Measurements from ENCODE around the gene OPCML. TPM values are rescaled to one million over a fixed set of nuclear protein-coding genes. Genes with fewer than 3 reads are reported as not detected.

Gene OPCML
- total RNA-seq, 1 experiment from 2014 or later, result not detected

- H3K4me3 ChIP-seq, result no peak overlapping the region
- DNase-seq, result no peak
- H3K4me2 ChIP-seq, result no peak overlapping the region
- H3K9me2 ChIP-seq (ENCODE audit: insufficient read depth), result no peaks in the 10 kb centered on the region
- BruUV-seq (replicated peaks), result no TSS peak
- CTCF ChIA-PET, result no interaction called here
- no peaks in the 10 kb centered on the region for H4K20me1 ChIP-seq (ENCODE audit: insufficient read depth)
- no peaks in the 10 kb centered on the region for H3F3A ChIP-seq (ENCODE audit: insufficient read depth, low read depth)
- H3K36me3 ChIP-seq (ENCODE audit: low read depth), result no peaks in the 10 kb centered on the region
- POLR2A ChIA-PET (ENCODE audit: unreplicated experiment), result no interaction called here
- H3K9me3 ChIP-seq (ENCODE audit: insufficient read depth, low read depth), result no peaks in the 10 kb centered on the region
- no peak for TF ChIP-seq EZH2 (IDR thresholded peaks at IDR 0.05; ENCODE audit: low read depth)
- TF ChIP-seq CTCF (conservative IDR thresholded peaks at IDR 0.05), result no peak
- H3K27ac ChIP-seq, result no peak overlapping the region
- peaks cover 15% of the 10 kb centered on the region; the same call in 1 of the 2 replicates for H3K27me3 ChIP-seq (ENCODE audit: insufficient read depth, low read depth)
- no peak overlapping the region for H2AFZ ChIP-seq
- intact Hi-C loops (cut with micrococcal nuclease; ENCODE audit: unreplicated experiment), result no loop called here
- H3K4me1 ChIP-seq (replicated peaks; ENCODE audit: insufficient read depth), result no peaks in the 10 kb centered on the region
- H3K79me2 ChIP-seq (ENCODE audit: low read depth), result no peaks in the 10 kb centered on the region
Measured at GRCh38 chr11:132852361-132852760, 679.9 kb downstream of the OPCML start.

- Histone ChIP-seq H3K79me2 (ENCODE audit: low read depth) (no peaks in the 10 kb centered on the region), H3K9me3 (ENCODE audit: insufficient read depth, low read depth) (no peaks in the 10 kb centered on the region), H3F3A (ENCODE audit: insufficient read depth, low read depth) (no peaks in the 10 kb centered on the region), H3K9me2 (ENCODE audit: insufficient read depth) (no peaks in the 10 kb centered on the region), H3K27ac (no peak overlapping the region), H4K20me1 (ENCODE audit: insufficient read depth) (no peaks in the 10 kb centered on the region), H3K4me3 (no peak overlapping the region), H3K4me1 (replicated peaks; ENCODE audit: insufficient read depth) (no peaks in the 10 kb centered on the region), H2AFZ (no peak overlapping the region), H3K36me3 (ENCODE audit: low read depth) (no peaks in the 10 kb centered on the region), H3K27me3 (ENCODE audit: insufficient read depth, low read depth) (peaks cover 7% of the 10 kb centered on the region; the same call in 1 of the 2 replicates), H3K4me2 (no peak overlapping the region)
- ChIA-PET POLR2A (ENCODE audit: unreplicated experiment) (no interaction called here), CTCF (no interaction called here)
- DNase-seq, result no peak
- intact Hi-C loops (cut with micrococcal nuclease; ENCODE audit: unreplicated experiment), result no loop called here
- TF ChIP-seq CTCF (conservative IDR thresholded peaks at IDR 0.05) (no peak), EZH2 (IDR thresholded peaks at IDR 0.05; ENCODE audit: low read depth) (no peak)
- BruUV-seq (replicated peaks), result no TSS peak
Measured at GRCh38 chr11:132851247-132851646, 681.1 kb downstream of the OPCML start.

GRCh38 chr11:132850266-132850665 is 682.0 kb downstream of the OPCML start:
- TF ChIP-seq CTCF (conservative IDR thresholded peaks at IDR 0.05), result no peak
- TF ChIP-seq EZH2 (IDR thresholded peaks at IDR 0.05; ENCODE audit: low read depth), result no peak
- Histone ChIP-seq H3K36me3 (ENCODE audit: low read depth) (no peaks in the 10 kb centered on the region), H3K4me1 (replicated peaks; ENCODE audit: insufficient read depth) (no peaks in the 10 kb centered on the region), H3K4me2 (no peak overlapping the region), H4K20me1 (ENCODE audit: insufficient read depth) (no peaks in the 10 kb centered on the region), H3K9me3 (ENCODE audit: insufficient read depth, low read depth) (no peaks in the 10 kb centered on the region), H3K9me2 (ENCODE audit: insufficient read depth) (no peaks in the 10 kb centered on the region), H2AFZ (no peak overlapping the region), H3K27ac (no peak overlapping the region), H3K4me3 (no peak overlapping the region), H3F3A (ENCODE audit: insufficient read depth, low read depth) (no peaks in the 10 kb centered on the region), H3K79me2 (ENCODE audit: low read depth) (no peaks in the 10 kb centered on the region), H3K27me3 (ENCODE audit: insufficient read depth, low read depth) (no peaks in the 10 kb centered on the region; the same call in 1 of the 2 replicates)
- CTCF ChIA-PET, result no interaction called here
- DNase-seq, result no peak
- BruUV-seq (replicated peaks), result no TSS peak
- POLR2A ChIA-PET (ENCODE audit: unreplicated experiment), result no interaction called here
- intact Hi-C loops (cut with micrococcal nuclease; ENCODE audit: unreplicated experiment), result no loop called here

Measured in PC-9 (cell line).